Type B pancreatic cell (in vitro differentiated cells): ENCODE results near the gene INPP1. TPM values are rescaled to one million over a fixed set of nuclear protein-coding genes. Genes with fewer than 3 reads are reported as not detected.
A peak's percentile ranks its signal among the peaks of the same experiment; 100 is the strongest.
"Not testable (repeated sequence)": the region's sequence is repeated elsewhere in the genome, so short reads cannot be mapped to it uniquely, and the experiment has no call there.

Experiments used
- DNase-seq: peaks from one replicate; pipeline ENCODE4 v3.0.0; 2021; ENCODE audit warnings: mixed read lengths; ENCODE audit not compliant: unreplicated experiment; ENCODE audit errors: extremely low spot score
- H3K27ac Mint-ChIP-seq: 2 replicates; pipeline ENCODE4 v1.8.0; 2021; ENCODE audit warnings: mild to moderate bottlenecking, mixed read lengths
- H3K27me3 Mint-ChIP-seq: 2 replicates; pipeline ENCODE4 v1.8.0; 2021; ENCODE audit warnings: mixed read lengths
- H3K36me3 Mint-ChIP-seq: 2 replicates; pipeline ENCODE4 v1.8.0; 2021; ENCODE audit warnings: mixed read lengths
- H3K4me1 Mint-ChIP-seq: one replicate; pipeline ENCODE4 v1.8.0; 2021; ENCODE audit warnings: mixed read lengths; ENCODE audit not compliant: unreplicated experiment
- H3K4me3 Mint-ChIP-seq: 2 replicates; pipeline ENCODE4 v1.8.0; 2021; ENCODE audit warnings: mild to moderate bottlenecking, mixed read lengths
- H3K9me3 Mint-ChIP-seq: 2 replicates; pipeline ENCODE4 v1.8.0; 2021; ENCODE audit warnings: mixed read lengths
- CTCF ChIP-seq: fragments of 200-600 bp; sonication (generic); conservative IDR thresholded peaks from 2 replicates; pipeline ENCODE4 v1.5.0; 2021; ENCODE audit warnings: antibody characterized with exemption, mild to moderate bottlenecking
- long read RNA-seq: library from polyadenylated mRNA; unstranded; transcript quantifications from one replicate; pipeline ENCODE4 v2.0.0, GENCODE V29; 2020
- total RNA-seq: library from RNA; stranded (reverse); gene quantifications from 2 replicates; pipeline ENCODE4 v1.2.1, GENCODE V29; 2021; ENCODE audit warnings: low replicate concordance

The INPP1 gene
- 17.2 and 21.6 TPM in 2 replicates for total RNA-seq
- long read RNA-seq, transcript INPP1-201 (6 exons, 1,919 nt) = major isoform, 20 of 45 reads
- long read RNA-seq, partial matches to known transcripts = 0 of 45 reads
- long read RNA-seq, other reads (novel, unspliced or antisense) = 23 of 45 reads

GRCh38 chr2:190343536-190344275, at the start of gene INPP1:
Gene INPP1 (plus strand): TSS chr2:190343589. CDS start chr2:190360103, 16,514 bp downstream.
- peaks cover 10% of the 10 kb centered on the region for H3K4me1 Mint-ChIP-seq
- TF ChIP-seq CTCF = no peak
- no peaks in the 10 kb centered on the region for H3K9me3 Mint-ChIP-seq
- no peaks in the 10 kb centered on the region for H3K27me3 Mint-ChIP-seq
- DNase-seq = peak; percentile 72
- H3K27ac Mint-ChIP-seq = peak within 1 kb of the TSS; percentile 88
- H3K4me3 Mint-ChIP-seq = peak within 1 kb of the TSS; percentile 94
- peaks cover 4% of the 10 kb centered on the region for H3K36me3 Mint-ChIP-seq

GRCh38 chr2:190297880-190298279, 45.5 kb upstream of the INPP1 start:
- not testable (repeated sequence) for H3K9me3 Mint-ChIP-seq, H3K4me3 Mint-ChIP-seq, H3K4me1 Mint-ChIP-seq, DNase-seq, H3K27ac Mint-ChIP-seq, H3K27me3 Mint-ChIP-seq
- H3K36me3 Mint-ChIP-seq = peaks cover 57% of the 10 kb centered on the region

GRCh38 chr2:190301032-190301431, 42.4 kb upstream of the INPP1 start:
- Mint-ChIP-seq H3K36me3 (peaks cover 57% of the 10 kb centered on the region), H3K4me3 (no peak overlapping the region), H3K27me3 (no peaks in the 10 kb centered on the region), H3K27ac (no peak overlapping the region), H3K9me3 (no peaks in the 10 kb centered on the region), H3K4me1 (peaks cover 3% of the 10 kb centered on the region)
- no peak for TF ChIP-seq CTCF
- no peak for DNase-seq

GRCh38 chr2:190302052-190302451, 41.3 kb upstream of the INPP1 start:
- H3K9me3 Mint-ChIP-seq = no peaks in the 10 kb centered on the region
- DNase-seq = no peak
- peaks cover 55% of the 10 kb centered on the region for H3K36me3 Mint-ChIP-seq
- TF ChIP-seq CTCF = no peak
- H3K4me1 Mint-ChIP-seq = peaks cover 3% of the 10 kb centered on the region
- H3K27me3 Mint-ChIP-seq = no peaks in the 10 kb centered on the region
- no peak overlapping the region for H3K4me3 Mint-ChIP-seq
- H3K27ac Mint-ChIP-seq = no peak overlapping the region

- no peak for DNase-seq
- H3K27me3 Mint-ChIP-seq = no peaks in the 10 kb centered on the region
- no peak overlapping the region for H3K4me3 Mint-ChIP-seq
- H3K36me3 Mint-ChIP-seq = peaks cover 48% of the 10 kb centered on the region
- no peaks in the 10 kb centered on the region for H3K9me3 Mint-ChIP-seq
- no peak overlapping the region for H3K27ac Mint-ChIP-seq
- TF ChIP-seq CTCF = no peak
- peaks cover 3% of the 10 kb centered on the region for H3K4me1 Mint-ChIP-seq
Observed at GRCh38 chr2:190303647-190304046, 39.7 kb upstream of the INPP1 start.

GRCh38 chr2:190304404-190304803, 39.0 kb upstream of the INPP1 start:
- TF ChIP-seq CTCF = no peak
- Mint-ChIP-seq H3K27me3 (no peaks in the 10 kb centered on the region), H3K36me3 (peaks cover 45% of the 10 kb centered on the region), H3K4me1 (peaks cover 3% of the 10 kb centered on the region), H3K4me3 (no peak overlapping the region), H3K27ac (no peak overlapping the region), H3K9me3 (no peaks in the 10 kb centered on the region)
- no peak for DNase-seq
